ENCODE results near the gene CA9.
A peak's percentile ranks its signal among the peaks of the same experiment; 100 is the strongest.
"Not testable (repeated sequence)": the region's sequence is repeated elsewhere in the genome, so short reads cannot be mapped to it uniquely, and the experiment has no call there.

The CA9 gene

GRCh38 chr9:35673132-35674024, at the start of gene CA9:
Gene CA9, plus strand, starts transcription at chr9:35673928. Its CDS starts 32 bp downstream, at chr9:35673960.
- DNase-seq (ENCODE audit: low spot score): no peak

DNA sequence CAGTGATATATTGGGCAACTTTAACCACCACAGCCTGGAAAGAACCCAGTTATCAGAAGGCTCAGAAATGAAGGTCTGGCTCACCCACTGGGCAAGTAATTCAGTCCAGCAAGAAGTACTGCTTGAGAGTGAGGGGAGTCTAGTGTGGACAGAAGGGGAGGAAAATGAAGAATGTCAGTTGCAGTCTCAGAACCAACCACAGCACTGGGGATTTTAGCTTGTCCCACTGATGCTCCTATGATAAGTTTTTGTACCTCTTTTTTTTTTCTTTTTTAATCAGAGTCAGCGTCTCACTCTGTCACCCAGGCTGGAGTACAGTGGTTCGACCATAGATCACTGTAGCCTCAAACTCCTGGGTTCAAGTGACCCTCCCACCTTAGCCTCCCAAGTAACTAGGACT, 46.2 kb upstream of the CA9 start:
- no peak for DNase-seq (ENCODE audit: low spot score)

GRCh38 chr9:35628389-35628991, 45.2 kb upstream of the CA9 start:
- no peak for DNase-seq (ENCODE audit: low spot score)

DNA sequence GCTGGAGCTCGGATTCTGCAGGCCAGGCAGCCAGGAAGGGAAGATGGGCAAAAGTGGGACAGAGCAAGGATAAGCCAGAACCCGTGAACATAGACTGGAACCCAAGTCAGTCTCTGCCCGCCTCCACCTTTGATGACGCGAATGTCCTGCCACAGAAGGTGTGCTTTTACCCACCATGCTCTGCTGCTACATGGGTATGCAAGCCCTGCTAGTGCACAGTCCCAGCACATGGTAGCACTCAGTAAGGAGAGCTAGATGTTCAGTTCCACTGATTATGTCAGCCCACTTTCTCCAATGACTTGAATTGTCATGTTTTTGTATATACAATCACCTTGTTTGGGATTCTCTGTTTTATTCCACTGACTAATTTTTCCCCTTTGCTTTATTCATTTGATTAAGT, 44.1 kb upstream of the CA9 start:
- DNase-seq (ENCODE audit: low spot score): no peak

GRCh38 chr9:35635730-35636129, 38.0 kb upstream of the CA9 start:
- DNase-seq (ENCODE audit: low spot score): no peak

GRCh38 chr9:35636135-35636876, 37.4 kb upstream of the CA9 start:
- no peak for DNase-seq (ENCODE audit: low spot score)

DNA sequence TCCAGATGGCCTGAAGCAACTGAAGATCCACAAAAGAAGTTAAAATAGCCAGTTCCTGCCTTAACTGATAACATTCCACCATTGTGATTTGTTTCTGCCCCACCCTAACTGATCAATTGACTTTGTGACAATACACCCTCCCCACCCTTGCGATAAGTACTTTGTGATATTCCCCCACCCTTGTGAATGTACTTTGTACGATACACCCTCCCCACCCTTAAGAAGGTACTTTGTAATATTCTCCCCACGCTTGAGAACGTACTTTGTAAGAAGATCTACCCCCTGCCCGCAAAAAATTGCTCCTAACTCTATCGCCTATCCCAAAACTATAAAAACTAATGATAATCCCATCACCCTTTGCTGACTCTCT, 36.9 kb upstream of the CA9 start:
- not testable (repeated sequence) for DNase-seq (ENCODE audit: low spot score)

GRCh38 chr9:35637427-35637955, 36.2 kb upstream of the CA9 start:
- not testable (repeated sequence) for DNase-seq (ENCODE audit: low spot score)

DNA sequence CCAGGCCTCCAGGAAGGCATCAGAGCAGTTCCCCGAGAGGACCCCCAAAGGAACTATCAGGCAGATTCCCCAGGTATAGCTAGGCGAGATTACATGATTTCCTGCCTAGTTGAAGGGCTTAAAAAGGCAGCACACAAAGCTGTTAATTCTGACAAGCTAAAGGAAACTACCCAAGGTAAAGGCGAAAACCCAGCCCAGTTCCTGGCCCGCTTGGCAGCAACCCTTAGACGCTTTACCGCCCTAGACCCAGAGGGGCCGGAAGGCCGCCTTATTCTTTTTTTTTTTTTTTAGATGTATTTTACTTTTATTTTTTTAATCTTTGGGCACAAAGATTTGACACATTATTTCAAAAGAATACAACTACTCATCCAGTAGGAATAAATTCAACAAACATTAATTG, 35.0 kb upstream of the CA9 start:
- DNase-seq (ENCODE audit: low spot score): not testable (repeated sequence)

DNA sequence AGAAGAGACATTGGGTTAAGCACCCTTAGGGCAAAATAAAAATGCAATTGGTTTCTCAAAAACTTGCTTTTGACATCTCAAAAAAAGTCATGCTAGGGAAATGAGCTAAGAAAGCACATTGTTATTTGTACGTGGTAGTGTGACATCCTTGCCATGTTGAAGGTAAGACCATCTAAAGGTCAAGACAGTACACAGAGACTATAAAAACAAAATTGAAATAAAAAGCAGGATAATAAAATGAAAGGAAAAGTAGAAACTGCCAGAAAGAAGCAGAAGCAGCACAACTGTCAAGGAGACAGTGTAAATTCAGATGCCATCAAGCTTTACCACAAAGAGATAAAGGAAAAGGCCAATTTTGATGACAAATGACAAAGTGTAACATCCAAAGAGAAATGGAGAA, 34.5 kb upstream of the CA9 start:
- not testable (repeated sequence) for DNase-seq (ENCODE audit: low spot score)

- DNase-seq (ENCODE audit: low spot score): no peak
These were observed 34.1 kb upstream of the CA9 start for GRCh38 chr9:35639631-35640030.

DNA sequence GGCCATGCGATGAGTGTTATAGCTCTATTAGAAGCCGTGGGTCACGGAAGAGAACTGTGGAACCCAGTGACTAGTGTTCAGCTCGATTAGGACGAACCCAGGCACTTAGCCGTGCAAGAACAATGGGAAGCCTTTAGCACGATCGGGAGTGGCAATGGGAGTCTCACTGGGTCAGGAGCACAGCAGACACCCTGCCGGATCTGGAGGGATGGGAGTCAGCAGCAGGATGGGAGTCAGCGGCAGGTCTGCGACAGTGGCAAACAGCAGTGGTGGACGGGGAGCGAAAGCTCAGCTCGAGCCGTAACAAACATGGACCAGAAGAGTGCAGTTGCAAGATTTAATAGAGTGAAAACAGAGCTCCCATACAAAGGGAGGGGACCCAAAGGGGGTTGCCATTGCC, 33.3 kb upstream of the CA9 start:
- DNase-seq (ENCODE audit: low spot score): not testable (repeated sequence)

- not testable (repeated sequence) for DNase-seq (ENCODE audit: low spot score)
These were observed 32.2 kb upstream of the CA9 start for GRCh38 chr9:35641478-35641877.

DNA sequence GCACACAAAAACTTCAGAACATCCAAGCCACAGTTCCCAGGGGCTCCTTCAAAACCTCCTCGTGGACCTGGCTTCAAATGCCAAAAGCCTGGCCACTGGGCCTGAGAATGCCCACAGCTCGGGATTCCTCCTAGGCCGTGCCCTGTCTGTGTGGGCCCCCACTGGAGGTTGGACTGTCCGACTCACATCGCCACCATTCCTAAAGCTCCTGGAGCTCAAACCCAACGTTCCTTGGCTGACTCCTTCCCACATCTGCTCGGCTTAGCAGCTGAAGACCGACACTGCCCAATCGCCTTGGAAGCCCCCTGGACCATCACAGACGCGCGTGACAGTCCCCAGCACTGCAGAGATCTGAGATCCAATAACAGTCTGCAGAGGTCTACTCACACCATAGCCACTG, 30.7 kb upstream of the CA9 start:
- DNase-seq (ENCODE audit: low spot score): no peak

DNA sequence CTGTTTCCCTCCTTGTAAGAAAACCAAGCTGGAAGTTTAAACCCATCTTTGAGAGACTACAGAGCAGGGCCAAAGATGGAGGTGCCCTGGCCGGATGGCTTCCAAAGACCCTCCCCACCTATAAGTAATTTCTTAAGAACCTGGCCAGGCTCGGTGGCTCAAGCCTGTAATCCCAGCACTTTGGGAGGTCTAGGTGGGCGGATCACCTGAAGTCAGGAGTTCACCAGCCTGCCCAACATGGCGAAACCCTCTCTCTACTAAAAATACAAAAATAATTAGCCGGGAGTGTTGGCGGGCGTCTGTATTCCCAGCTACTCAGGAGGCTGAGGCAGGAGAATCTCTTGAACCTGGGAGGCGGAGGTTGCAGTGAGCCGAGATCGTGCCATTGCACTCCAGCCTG, 28.0 kb upstream of the CA9 start:
- not testable (repeated sequence) for DNase-seq (ENCODE audit: low spot score)

DNA sequence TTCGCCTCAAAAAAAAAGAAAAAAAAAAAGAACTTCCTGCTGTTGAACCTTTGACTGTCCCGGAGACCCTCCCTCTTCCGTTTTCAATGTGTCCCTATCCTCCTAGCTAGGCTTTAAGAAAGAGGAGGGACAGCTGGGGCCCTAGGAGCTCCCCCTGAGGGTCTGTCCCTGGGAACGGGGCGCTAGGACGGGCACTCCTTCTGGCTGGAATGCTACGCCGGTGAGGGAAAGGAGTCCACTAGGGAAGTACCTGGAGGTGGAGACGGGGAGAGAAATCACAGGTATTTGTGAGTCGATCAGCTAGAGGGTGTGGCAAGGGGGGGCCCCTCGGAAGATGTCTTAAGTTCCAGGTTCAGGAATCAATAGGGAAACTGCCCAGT, 27.6 kb upstream of the CA9 start:
- no peak for DNase-seq (ENCODE audit: low spot score)

- DNase-seq (ENCODE audit: low spot score): peak; percentile 86
These were observed 27.0 kb upstream of the CA9 start for GRCh38 chr9:35646533-35647265.

- no peak for DNase-seq (ENCODE audit: low spot score)
These were observed 24.0 kb upstream of the CA9 start for GRCh38 chr9:35649431-35650340.

- no peak for DNase-seq (ENCODE audit: low spot score)
These were observed 23.2 kb upstream of the CA9 start, which contains the start of gene SIT1 for GRCh38 chr9:35650341-35651158. Gene SIT1, minus strand, starts transcription at chr9:35650931. Its CDS starts 78 bp downstream, at chr9:35650853.

Data from hematopoietic multipotent progenitor cell treated with erythropoietin and hydrocortisone succinate and interleukin-3 and kit ligand, for 15 days (in vitro differentiated cells).